Activated B cell treated with CpG ODN at 0.5 μM for 24 hours (primary cell): ENCODE data around the gene KIRREL3. TPM values are rescaled to one million over a fixed set of nuclear protein-coding genes. Genes with fewer than 3 reads are reported as not detected.

ENCODE experiments used
- ATAC-seq: fragments of 200-7000 bp; cut with Tn5 transposase; one replicate; pipeline ENCODE4 v1.10.0; 2021; ENCODE audit warnings: low read depth, mild to moderate bottlenecking, moderate library complexity
- CTCF ChIA-PET: fragments of 350-600 bp; sonication (Branson Sonifier 250); formaldehyde crosslinking; loops from one replicate; lab custom pipeline; 2021; ENCODE audit warnings: antibody characterized with exemption; lab: Charles Lee
- POLR2A ChIA-PET: fragments of 350-600 bp; sonication (Branson Sonifier 250); formaldehyde crosslinking; loops from one replicate; lab custom pipeline; 2021; ENCODE audit warnings: antibody characterized with exemption; lab: Charles Lee
- DNase-seq: peaks from one replicate; pipeline ENCODE4 v3.0.0; 2022
- H3K27ac Mint-ChIP-seq: one replicate; pipeline ENCODE4 v1.8.0; 2020; ENCODE audit warnings: mixed read lengths
- H3K27me3 Mint-ChIP-seq: one replicate; pipeline ENCODE4 v1.8.0; 2021; ENCODE audit warnings: mixed read lengths
- H3K36me3 Mint-ChIP-seq: one replicate; pipeline ENCODE4 v1.8.0; 2021; ENCODE audit warnings: low read depth, mixed read lengths
- H3K4me1 Mint-ChIP-seq: one replicate; pipeline ENCODE4 v1.8.0; 2021; ENCODE audit warnings: mixed read lengths
- H3K4me3 Mint-ChIP-seq: one replicate; pipeline ENCODE4 v1.8.0; 2020; ENCODE audit warnings: mild to moderate bottlenecking, mixed read lengths
- H3K9me3 Mint-ChIP-seq: one replicate; pipeline ENCODE4 v1.8.0; 2020; ENCODE audit warnings: mixed read lengths
- intact Hi-C: fragments of 100-400 bp; cut with micrococcal nuclease; formaldehyde crosslinking; loops from one replicate; pipeline ENCODE4 v1.15.1; 2024
- total RNA-seq: library from RNA; stranded (reverse); gene quantifications from 2 replicates; pipeline ENCODE4 v1.2.3, GENCODE V29; 2022
- TF ChIP-seq, protein P1 (sequence below): fragments of 200-600 bp; IDR thresholded peaks from one replicate; pipeline ENCODE4 v1.8.0; 2022; ENCODE audit warnings: antibody characterized with exemption, mild to moderate bottlenecking

Gene KIRREL3
- total RNA-seq, 1 donor from 2014 or later = not detected

DNA sequence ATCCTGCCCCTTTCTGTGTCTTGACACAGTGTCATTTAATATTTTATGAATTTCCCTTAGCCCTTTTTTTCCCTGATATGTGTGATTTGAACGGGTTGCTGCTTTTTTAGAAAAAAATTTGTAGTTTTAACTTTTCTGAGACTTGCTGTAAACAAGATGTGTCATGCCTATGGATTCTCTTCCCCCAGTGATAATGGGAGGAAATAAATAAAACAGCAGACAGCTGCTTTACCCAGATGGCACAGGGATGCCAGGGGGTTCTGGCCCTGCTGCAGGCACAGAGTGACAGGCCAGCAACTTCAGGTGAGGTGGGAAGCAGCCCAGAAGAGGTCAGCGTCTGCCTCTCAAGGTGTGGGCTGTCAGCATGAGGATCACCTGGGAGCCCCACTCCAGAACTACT is 266.9 kb downstream of the KIRREL3 start:
- no peak for DNase-seq
- Mint-ChIP-seq H3K36me3 (no peaks in the 10 kb centered on the region), H3K27me3 (peaks cover 2% of the 10 kb centered on the region), H3K27ac (no peak overlapping the region), H3K4me3 (no peak overlapping the region), H3K4me1 (no peaks in the 10 kb centered on the region), H3K9me3 (no peaks in the 10 kb centered on the region)
- ChIA-PET POLR2A (no interaction called here), CTCF (no interaction called here)
- intact Hi-C loops = no loop called here
- TF ChIP-seq, protein P1, sequence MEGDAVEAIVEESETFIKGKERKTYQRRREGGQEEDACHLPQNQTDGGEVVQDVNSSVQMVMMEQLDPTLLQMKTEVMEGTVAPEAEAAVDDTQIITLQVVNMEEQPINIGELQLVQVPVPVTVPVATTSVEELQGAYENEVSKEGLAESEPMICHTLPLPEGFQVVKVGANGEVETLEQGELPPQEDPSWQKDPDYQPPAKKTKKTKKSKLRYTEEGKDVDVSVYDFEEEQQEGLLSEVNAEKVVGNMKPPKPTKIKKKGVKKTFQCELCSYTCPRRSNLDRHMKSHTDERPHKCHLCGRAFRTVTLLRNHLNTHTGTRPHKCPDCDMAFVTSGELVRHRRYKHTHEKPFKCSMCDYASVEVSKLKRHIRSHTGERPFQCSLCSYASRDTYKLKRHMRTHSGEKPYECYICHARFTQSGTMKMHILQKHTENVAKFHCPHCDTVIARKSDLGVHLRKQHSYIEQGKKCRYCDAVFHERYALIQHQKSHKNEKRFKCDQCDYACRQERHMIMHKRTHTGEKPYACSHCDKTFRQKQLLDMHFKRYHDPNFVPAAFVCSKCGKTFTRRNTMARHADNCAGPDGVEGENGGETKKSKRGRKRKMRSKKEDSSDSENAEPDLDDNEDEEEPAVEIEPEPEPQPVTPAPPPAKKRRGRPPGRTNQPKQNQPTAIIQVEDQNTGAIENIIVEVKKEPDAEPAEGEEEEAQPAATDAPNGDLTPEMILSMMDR = no peak
- ATAC-seq = no peak

DNA sequence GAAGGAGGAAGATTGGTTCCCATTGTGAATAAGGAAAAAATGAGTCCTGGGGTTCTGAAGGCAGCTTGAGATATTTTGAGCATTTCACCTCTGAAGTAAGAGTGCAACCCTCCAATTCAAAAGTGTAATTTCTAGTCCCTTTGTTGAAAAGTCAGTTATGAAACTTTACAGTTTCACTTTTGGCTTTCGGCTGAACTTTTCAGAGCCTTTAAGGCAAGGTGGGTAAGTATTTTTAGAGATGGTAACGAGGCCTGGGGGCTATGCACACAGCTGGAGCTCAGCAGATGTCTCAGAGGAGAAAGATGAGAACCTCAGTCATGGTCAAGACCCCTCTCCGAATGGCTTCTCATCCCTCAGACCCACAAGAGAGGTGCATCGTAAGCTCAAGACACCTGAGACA is 267.6 kb downstream of the KIRREL3 start:
- H3K4me1 Mint-ChIP-seq = no peaks in the 10 kb centered on the region
- H3K4me3 Mint-ChIP-seq = no peak overlapping the region
- DNase-seq (no peak), ATAC-seq (no peak)
- ChIA-PET CTCF (no interaction called here), POLR2A (no interaction called here)
- intact Hi-C loops = no loop called here
- H3K36me3 Mint-ChIP-seq = no peaks in the 10 kb centered on the region
- TF ChIP-seq, protein P1 = no peak
- peaks cover 2% of the 10 kb centered on the region for H3K27me3 Mint-ChIP-seq
- no peak overlapping the region for H3K27ac Mint-ChIP-seq
- no peaks in the 10 kb centered on the region for H3K9me3 Mint-ChIP-seq

DNA sequence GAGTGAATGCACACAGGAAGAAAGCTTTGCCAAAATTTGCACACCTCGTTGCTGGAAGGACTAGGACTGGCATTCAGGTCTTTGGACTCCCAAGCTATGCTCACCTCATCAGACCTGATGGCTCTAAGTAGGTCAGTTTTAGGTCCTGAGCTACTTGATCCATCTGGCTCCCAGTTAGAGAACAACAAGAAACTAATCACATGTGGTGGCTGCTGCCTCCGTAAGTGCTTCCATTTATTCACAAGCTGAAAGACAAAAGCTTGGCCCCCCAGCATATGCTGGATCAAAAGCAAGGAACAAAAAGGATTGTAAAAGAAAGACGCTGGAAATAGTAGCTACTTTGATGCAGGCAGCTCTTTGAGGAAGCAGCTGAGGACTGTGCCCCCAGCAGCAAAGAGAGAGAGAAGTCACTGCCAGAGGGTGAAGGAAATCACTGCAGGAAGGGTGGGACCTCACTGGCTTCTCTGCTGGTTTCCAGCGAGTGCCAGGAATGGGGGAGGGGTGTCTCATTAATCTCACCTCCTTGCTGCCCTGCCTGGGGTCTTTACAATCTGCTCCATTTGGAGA is 268.9 kb downstream of the KIRREL3 start:
- ChIA-PET POLR2A (no interaction called here), CTCF (no interaction called here)
- intact Hi-C loops = no loop called here
- ATAC-seq (no peak), DNase-seq (no peak)
- Mint-ChIP-seq H3K9me3 (no peaks in the 10 kb centered on the region), H3K36me3 (no peaks in the 10 kb centered on the region), H3K4me1 (no peaks in the 10 kb centered on the region), H3K27me3 (no peaks in the 10 kb centered on the region), H3K4me3 (no peak overlapping the region), H3K27ac (no peak overlapping the region)
- TF ChIP-seq, protein P1 = no peak

DNA sequence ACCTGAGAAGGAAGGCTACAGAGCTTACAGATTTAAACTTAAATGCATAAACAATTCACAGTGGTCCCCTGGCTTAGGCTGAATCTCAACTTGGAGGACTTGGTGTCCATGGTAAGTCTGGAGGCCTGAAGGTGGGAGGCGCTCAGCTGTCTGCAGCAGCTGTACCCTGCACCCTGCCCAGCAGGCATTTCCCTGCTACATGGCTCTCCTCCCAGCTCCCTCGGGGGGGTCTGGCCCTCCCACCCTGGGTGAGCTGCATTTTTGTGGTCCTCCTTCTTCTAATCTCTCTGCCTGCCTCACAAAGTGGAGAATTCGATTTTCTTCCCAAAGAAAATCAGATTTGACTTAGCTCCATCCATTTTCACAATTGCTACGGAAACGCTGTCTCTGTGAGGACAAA is 273.2 kb downstream of the KIRREL3 start:
- DNase-seq (no peak), ATAC-seq (no peak)
- H3K27me3 Mint-ChIP-seq = no peaks in the 10 kb centered on the region
- no peak overlapping the region for H3K4me3 Mint-ChIP-seq
- H3K9me3 Mint-ChIP-seq = no peaks in the 10 kb centered on the region
- H3K27ac Mint-ChIP-seq = no peak overlapping the region
- intact Hi-C loops = no loop called here
- ChIA-PET CTCF (no interaction called here), POLR2A (no interaction called here)
- H3K36me3 Mint-ChIP-seq = no peaks in the 10 kb centered on the region
- no peaks in the 10 kb centered on the region for H3K4me1 Mint-ChIP-seq
- TF ChIP-seq, protein P1 = no peak

DNA sequence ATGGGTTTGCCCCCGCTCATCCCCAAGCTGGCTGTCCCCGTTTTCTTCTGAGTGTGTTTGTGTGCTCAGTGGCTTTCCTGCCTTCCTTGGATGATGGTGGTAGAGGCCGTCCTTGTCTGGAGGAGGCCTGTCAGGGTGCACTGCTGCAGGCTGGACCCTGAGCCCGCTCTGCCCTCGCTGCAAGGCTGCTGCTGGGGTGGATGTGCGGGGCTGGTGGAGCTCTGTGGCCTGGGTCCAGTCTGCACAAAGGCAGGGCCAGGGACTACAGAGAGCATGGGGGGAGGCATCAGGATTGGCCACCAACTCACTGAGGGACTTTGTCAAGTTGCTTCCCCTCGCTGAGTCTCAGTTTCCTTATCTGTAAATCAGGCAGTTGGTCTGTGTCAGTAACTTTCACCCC is 275.0 kb downstream of the KIRREL3 start:
- ATAC-seq = no peak

More for the DNA sequence above, 275.0 kb downstream of the KIRREL3 start:
- no peaks in the 10 kb centered on the region for H3K4me1 Mint-ChIP-seq
- no peak overlapping the region for H3K4me3 Mint-ChIP-seq
- intact Hi-C loops = no loop called here
- ChIA-PET POLR2A (no interaction called here), CTCF (no interaction called here)
- H3K9me3 Mint-ChIP-seq = no peaks in the 10 kb centered on the region
- H3K27me3 Mint-ChIP-seq = no peaks in the 10 kb centered on the region
- no peak for DNase-seq
- TF ChIP-seq, protein P1 = no peak
- no peak overlapping the region for H3K27ac Mint-ChIP-seq
- no peaks in the 10 kb centered on the region for H3K36me3 Mint-ChIP-seq
